Glomerular visceral epithelial cell (primary cell): Measurements from ENCODE around the gene MTREX.
A peak's percentile ranks its signal among the peaks of the same experiment; 100 is the strongest.

Experiments
- DNase-seq: peaks from one replicate; pipeline ENCODE4 v3.0.0-alpha.2; 2016; ENCODE audit errors: extremely low spot score

MTREX gene

GRCh38 chr5:55429221-55429612, 121.4 kb downstream of the MTREX start:
- no peak for DNase-seq

- no peak for DNase-seq
Measured at GRCh38 chr5:55429613-55430253, 121.9 kb downstream of the MTREX start.

- no peak for DNase-seq
Measured at GRCh38 chr5:55432549-55432948, 124.8 kb downstream of the MTREX start.

- no peak for DNase-seq
Measured at GRCh38 chr5:55437452-55437851, 129.7 kb downstream of the MTREX start.

DNA sequence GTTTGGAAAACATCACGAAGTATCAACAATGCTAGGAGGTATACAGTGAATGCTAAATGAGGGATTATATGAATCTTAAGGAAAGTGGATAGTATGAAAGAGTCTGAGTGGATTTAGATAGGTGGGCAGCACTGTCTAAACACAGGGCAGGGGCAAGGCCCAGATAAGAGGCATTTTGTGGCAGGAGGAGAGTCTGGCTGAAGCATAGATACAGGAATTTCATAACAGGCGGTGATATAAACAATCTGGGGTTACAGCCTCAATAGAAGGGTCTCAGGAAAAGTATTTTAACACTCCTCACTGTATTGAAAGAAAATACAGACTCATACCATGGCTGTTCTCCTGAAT, 130.0 kb downstream of the MTREX start:
- DNase-seq = no peak

DNA sequence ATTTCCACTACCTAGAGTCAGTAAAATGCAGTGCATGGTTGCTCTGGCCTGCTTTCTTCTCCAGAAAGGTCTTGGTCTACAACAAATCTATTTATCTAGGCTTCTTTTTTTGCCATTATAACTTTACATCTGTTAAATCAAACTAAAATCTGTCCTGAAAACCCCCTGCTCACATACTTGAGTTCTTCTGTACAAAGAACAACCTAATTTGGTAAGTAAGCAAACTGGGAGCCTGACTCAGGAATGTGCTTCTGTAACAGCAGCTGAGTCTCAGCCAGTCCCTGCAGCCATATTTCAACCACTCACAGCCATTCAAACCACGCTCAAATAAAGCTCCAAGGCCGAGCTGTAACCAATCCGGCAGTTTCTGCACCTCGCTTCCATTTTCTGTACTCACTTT, 131.2 kb downstream of the MTREX start:
- no peak for DNase-seq

DNA sequence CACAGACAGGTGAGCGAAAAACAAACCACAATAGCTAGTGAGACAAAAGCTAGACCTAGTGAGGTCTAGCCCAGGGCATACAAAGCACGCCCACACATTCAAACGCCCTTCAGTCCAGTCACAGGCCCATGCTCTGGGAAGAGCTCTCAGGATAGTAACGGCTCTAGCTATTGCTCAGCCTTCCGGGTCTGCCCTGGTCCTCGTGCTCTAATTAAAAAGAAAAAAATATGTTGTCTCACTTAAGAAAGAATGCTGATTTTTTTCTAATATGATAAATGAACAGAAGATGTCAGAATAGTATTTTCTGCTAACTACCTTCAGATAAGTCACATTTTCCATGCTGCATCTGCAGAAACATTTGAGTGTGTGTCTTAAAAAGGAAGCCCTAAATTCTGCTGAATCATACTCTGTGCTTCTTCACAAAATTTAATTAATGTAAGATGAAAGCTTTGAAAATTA, 132.4 kb downstream of the MTREX start:
- no peak for DNase-seq

GRCh38 chr5:55441107-55441771, 133.4 kb downstream of the MTREX start:
- DNase-seq = no peak

DNA sequence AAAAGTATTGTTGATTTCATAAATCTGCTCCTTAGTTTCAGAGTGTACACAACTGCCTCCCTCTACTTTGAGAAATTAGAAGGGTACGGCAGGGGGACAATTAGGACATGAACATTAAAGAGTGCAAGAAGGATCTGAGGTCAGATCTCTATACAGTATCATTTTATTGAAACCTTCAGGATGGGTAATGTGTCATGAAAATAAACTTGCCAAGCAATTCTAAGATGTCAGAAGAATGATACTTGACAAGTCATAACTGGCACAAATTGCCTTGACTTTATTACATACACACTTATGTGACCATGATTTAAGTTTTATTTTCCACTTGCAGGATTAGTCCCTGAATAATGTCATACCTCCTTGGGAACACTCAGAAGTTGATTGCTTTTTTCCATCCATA, 134.2 kb downstream of the MTREX start:
- no peak for DNase-seq

GRCh38 chr5:55445791-55446190, 138.0 kb downstream of the MTREX start:
- DNase-seq = no peak

GRCh38 chr5:55446640-55447351, 139.0 kb downstream of the MTREX start:
- DNase-seq = no peak

DNA sequence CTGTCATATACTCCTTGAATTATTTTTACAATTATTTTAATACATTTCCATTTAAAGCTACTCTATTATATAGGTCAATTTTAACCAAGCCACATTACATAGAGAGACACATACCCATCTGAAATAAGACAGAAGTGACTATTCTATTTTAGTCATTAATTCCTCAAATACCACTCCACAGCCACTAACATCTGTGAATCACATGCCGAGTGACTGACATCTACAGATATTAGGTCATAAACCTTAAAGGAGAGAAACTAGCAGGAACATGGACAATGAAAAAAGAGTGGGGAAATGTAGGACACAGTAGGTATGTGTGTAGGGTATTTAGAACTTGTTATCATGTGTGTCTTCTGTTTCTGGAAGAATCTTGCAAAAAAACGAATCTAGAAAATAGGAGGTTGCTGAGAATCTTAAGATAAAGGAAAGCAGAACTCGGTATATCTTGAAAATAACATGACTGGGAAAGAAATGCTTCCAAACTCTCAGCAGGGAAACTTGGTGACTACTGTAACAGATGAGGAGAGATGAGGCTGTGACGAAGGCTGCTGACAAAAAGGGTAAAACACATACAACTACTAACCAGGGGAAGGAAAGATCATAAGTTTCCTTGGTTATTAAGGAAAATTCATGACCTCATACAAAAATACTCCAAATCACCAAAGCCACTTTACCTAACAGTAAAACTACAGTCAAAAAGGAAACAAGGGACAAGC, 142.4 kb downstream of the MTREX start:
- DNase-seq = peak; percentile 29

DNA sequence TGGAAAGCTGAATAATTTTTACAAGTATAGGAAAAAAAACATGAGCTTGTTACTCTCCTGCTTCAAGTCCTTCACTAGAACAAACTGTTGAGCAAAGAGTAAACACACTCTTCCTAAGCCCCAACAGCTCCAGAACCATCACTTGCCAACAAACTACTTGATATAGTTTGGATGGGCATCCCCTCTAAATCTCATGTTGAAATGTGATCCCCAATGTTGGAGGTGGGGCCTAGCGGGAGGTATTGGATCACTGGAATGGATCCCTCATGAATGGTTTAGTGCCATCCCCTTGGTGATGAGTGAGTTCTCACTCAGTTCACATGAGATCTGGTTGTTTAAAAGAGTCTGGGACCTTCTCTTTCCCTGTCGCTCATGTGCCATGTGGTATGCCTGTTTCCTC, 144.2 kb downstream of the MTREX start:
- no peak for DNase-seq

GRCh38 chr5:55453211-55453610, 145.4 kb downstream of the MTREX start:
- no peak for DNase-seq

GRCh38 chr5:55454282-55454681, 146.5 kb downstream of the MTREX start:
- DNase-seq = no peak

- DNase-seq = no peak
Measured at GRCh38 chr5:55456216-55456895, 148.6 kb downstream of the MTREX start.

- no peak for DNase-seq
Measured at GRCh38 chr5:55459572-55459971, 151.8 kb downstream of the MTREX start.

GRCh38 chr5:55463613-55464012, 155.8 kb downstream of the MTREX start:
- DNase-seq = no peak

DNA sequence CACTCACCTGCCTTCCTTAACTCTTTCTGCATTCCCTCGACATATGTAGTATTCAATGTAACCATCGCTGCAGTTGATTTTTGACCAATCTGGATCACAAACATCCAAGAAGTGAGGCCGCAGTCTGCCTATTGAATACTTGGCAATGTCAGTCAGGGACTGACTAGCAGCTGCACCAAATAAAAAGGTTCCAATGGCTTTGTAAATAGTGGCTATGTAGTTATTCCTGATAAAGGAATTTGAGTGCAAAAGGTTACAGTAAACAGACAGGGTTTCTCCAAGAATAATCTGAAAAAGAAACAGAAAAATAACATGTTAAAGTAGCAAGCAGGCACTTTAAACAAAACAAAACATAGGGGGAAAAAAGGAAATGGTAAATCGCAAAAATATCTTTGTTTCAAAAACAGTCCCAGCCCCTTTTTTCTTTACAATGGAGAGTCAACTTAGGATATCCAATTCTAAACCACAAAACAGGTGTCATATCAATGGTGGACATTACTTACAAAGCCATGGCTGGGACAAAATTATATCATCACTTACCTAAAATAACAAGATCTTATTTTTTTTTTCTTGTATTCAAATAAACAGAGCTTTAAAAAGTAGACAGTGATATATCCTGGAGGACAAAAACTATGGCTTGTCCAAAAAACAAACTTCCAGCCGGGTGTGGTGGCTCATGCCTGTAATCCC, 160.2 kb downstream of the MTREX start:
- DNase-seq = no peak

DNA sequence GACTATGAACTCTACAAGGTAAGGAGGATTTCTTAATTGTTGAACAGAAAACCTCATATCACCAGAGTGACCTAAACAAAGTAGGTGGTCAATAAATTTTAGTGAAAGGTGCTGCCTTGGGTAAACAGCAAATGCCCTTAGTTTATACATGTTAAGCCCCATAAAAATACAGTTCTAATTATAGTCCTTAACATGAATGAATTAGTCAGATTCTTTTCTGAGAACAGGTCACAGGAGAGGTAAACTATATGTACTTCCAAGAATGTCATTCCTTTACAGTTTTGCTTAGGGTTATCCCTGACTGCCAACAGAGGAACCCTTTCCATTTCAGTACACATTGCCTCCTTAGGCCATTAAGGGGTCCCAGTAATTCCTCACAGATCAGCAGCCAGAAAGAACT, 162.1 kb downstream of the MTREX start:
- no peak for DNase-seq

DNA sequence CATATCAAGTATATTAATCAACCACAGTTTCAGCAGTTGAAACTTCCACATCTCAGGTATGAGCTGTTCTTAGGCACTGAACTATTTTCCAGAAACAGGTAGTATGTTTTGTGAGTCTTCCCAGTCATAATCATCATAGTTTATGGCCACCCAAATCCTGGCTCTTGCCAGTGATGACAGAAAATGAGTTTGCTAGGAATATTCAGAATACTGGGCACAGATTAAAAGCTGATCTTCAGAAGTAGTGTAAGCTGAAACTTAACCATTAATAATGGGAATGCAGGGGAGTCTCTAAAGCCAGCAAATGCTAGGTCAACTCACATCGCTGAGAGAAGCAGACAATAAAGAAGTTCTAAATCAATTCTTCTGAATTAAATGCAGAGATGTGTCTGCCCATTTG, 162.5 kb downstream of the MTREX start:
- no peak for DNase-seq
